Measurements from ENCODE around the gene ZNF587. TPM values are rescaled to one million over a fixed set of nuclear protein-coding genes. Genes with fewer than 3 reads are reported as not detected.

ZNF587 gene
- total and polyA plus RNA-seq, 10 donors: 3.9 to 46.5 (median 33.9) TPM

DNA sequence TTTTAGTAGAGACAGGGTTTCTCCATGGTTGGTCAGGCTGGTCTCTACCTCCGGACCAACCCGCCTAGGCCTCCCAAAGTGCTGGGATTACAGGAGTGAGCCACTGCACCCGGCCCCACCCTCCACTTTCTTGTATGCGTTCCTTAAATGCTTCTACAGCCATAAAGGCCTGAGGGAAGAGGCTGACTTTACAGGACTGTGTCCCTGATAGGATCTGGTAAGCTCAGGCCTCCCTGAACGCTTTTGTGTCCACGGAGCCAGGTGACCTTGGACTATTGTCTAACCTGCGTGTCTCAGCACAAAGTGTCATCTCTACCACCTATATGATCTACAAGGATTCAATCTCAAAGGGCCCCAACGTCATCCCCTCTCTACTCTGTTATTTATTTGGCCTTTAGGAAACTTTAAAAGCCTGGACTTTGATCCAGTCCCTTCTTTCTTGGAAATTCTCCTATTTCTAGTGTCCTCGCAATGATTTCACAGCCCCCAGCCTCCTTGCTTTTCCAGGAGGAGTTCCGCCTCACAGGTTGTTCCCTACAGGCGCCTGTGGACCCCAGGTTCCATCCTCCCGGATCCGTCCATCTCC, 35.6 kb upstream of the ZNF587 start:
- H3K4me1 ChIP-seq: peaks cover 11 to 59% (median 37%) of the 10 kb centered on the region in 6 donors
- H3K9me3 ChIP-seq: no peaks in the 10 kb centered on the region
- peak overlapping the region; percentile 46 to 96 (median 82) for H3K4me3 ChIP-seq
- intact Hi-C loops (cut with DNase I; ENCODE audit: low total_unique reads): no loop called here
- DNase-seq: no peak
- peak overlapping the region; percentile 57 to 92 (median 86) for H3K27ac ChIP-seq
- H3K27me3 ChIP-seq (replicated peaks in 1 of 7): no peaks in the 10 kb centered on the region
- peaks cover 0 to 36% (median 10%) of the 10 kb centered on the region in 6 donors for H3K36me3 ChIP-seq
- TF ChIP-seq, protein P1, sequence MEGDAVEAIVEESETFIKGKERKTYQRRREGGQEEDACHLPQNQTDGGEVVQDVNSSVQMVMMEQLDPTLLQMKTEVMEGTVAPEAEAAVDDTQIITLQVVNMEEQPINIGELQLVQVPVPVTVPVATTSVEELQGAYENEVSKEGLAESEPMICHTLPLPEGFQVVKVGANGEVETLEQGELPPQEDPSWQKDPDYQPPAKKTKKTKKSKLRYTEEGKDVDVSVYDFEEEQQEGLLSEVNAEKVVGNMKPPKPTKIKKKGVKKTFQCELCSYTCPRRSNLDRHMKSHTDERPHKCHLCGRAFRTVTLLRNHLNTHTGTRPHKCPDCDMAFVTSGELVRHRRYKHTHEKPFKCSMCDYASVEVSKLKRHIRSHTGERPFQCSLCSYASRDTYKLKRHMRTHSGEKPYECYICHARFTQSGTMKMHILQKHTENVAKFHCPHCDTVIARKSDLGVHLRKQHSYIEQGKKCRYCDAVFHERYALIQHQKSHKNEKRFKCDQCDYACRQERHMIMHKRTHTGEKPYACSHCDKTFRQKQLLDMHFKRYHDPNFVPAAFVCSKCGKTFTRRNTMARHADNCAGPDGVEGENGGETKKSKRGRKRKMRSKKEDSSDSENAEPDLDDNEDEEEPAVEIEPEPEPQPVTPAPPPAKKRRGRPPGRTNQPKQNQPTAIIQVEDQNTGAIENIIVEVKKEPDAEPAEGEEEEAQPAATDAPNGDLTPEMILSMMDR (IDR thresholded peaks at IDR 0.05 in 8 of 11, conservative IDR thresholded peaks at IDR 0.05 in 3 of 11): no peak
- 25 to 37% (median 32%) methylated on average over 11 to 13 of the region's 13 CpGs for WGBS, 5 donors

- peaks cover 0 to 29% (median 6%) of the 10 kb centered on the region in 6 donors for H3K36me3 ChIP-seq
- 0 to 1% (median 1%) methylated on average over 27 to 50 of the region's 50 CpGs for WGBS, 5 donors
- no peaks in the 10 kb centered on the region for H3K27me3 ChIP-seq (replicated peaks in 1 of 7)
- TF ChIP-seq POLR2A (IDR thresholded peaks at IDR 0.05) (peak in 1 of 3 donors; percentile 60), POLR2AphosphoS5 (IDR thresholded peaks at IDR 0.05) (peak; percentile 86 to 94 (median 91))
- TF ChIP-seq, protein P1 (IDR thresholded peaks at IDR 0.05 in 8 of 11, conservative IDR thresholded peaks at IDR 0.05 in 3 of 11): no peak
- H3K4me1 ChIP-seq: peaks cover 11 to 58% (median 38%) of the 10 kb centered on the region in 6 donors
- intact Hi-C loops (cut with DNase I; ENCODE audit: low total_unique reads): no loop called here
- peak; percentile 93 for DNase-seq
- H3K9me3 ChIP-seq: no peaks in the 10 kb centered on the region
- peak within 1 kb of the TSS; percentile 46 to 96 (median 82) for H3K4me3 ChIP-seq
- peak within 1 kb of the TSS; percentile 57 to 92 (median 86) for H3K27ac ChIP-seq
Measured at GRCh38 chr19:57814505-57815246, 35.0 kb upstream of the ZNF587 start, which contains the start of gene ZNF552. ZNF552 (minus strand) TSS chr19:57814913; CDS start chr19:57814743, 170 bp downstream.

GRCh38 chr19:57815247-57816075, 34.2 kb upstream of the ZNF587 start:
- intact Hi-C loops (cut with DNase I; ENCODE audit: low total_unique reads): no loop called here
- peak overlapping the region; percentile 57 to 92 (median 86) for H3K27ac ChIP-seq
- no peak for DNase-seq

More at GRCh38 chr19:57815247-57816075, 34.2 kb upstream of the ZNF587 start:
- Histone ChIP-seq H3K36me3 (peaks cover 0 to 21% (median 1%) of the 10 kb centered on the region in 6 donors), H3K4me1 (peaks cover 11 to 59% (median 42%) of the 10 kb centered on the region in 6 donors), H3K4me3 (peak overlapping the region in 7 of 8 donors; percentile 72 to 96 (median 82)), H3K9me3 (no peaks in the 10 kb centered on the region), H3K27me3 (replicated peaks in 1 of 7) (no peaks in the 10 kb centered on the region)
- TF ChIP-seq POLR2AphosphoS5 (IDR thresholded peaks at IDR 0.05) (no peak), POLR2A (IDR thresholded peaks at IDR 0.05) (no peak)
- TF ChIP-seq, protein P1 (IDR thresholded peaks at IDR 0.05 in 8 of 11, conservative IDR thresholded peaks at IDR 0.05 in 3 of 11): no peak
- 87 to 93% (median 92%) methylated on average over 17 of the region's 17 CpGs for WGBS, 5 donors

Measured in spleen (tissue), 11 donors.